Breast epithelium (tissue), 4 donors: ENCODE results near the gene SAA2. TPM values are rescaled to one million over a fixed set of nuclear protein-coding genes. Genes with fewer than 3 reads are reported as not detected.
"Not testable (repeated sequence)": the region's sequence is repeated elsewhere in the genome, so short reads cannot be mapped to it uniquely, and the experiment has no call there.

ENCODE experiments used
- DNase-seq, 2 donors: peaks; one replicate each; pipeline ENCODE4 v3.0.0-alpha.2; 2019; ENCODE audit warnings: low spot score in 2 of 2
- H3K27ac ChIP-seq, 2 donors: fragments of 200-600 bp; sonication (generic) in 1 of 2; one replicate each; pipeline ENCODE4 v1.5.1; 2016 to 2019; ENCODE audit warnings: mild to moderate bottlenecking in 1 of 2
- H3K27me3 ChIP-seq, 2 donors: fragments of 200-600 bp; sonication (generic) in 1 of 2; one replicate each; pipeline versions ENCODE4 v1.5.1 to v1.6.0; 2017 to 2019; ENCODE audit warnings: control low read depth in 1 of 2, mild to moderate bottlenecking in 1 of 2
- H3K36me3 ChIP-seq: fragments of 200-600 bp; one replicate; pipeline ENCODE4 v1.5.1; 2019
- H3K4me1 ChIP-seq, 2 donors: fragments of 200-600 bp; sonication (generic); one replicate each; pipeline ENCODE4 v1.5.1; 2016 to 2019; ENCODE audit warnings: control low read depth in 1 of 2
- H3K4me3 ChIP-seq, 3 donors: fragments of 200-600 bp; sonication (generic); 1 replicate in 2 of 3; 2 replicates in 1 of 3; pipeline ENCODE4 v1.5.1; 2016 to 2019; ENCODE audit warnings: mild to moderate bottlenecking in 3 of 3, moderate library complexity in 2 of 3
- H3K9me3 ChIP-seq, 2 donors: fragments of 200-600 bp; sonication (generic) in 1 of 2; one replicate each; pipeline ENCODE4 v1.5.1; 2016 to 2019; ENCODE audit warnings: control low read depth in 1 of 2
- CTCF ChIP-seq, 3 donors: fragments of 450-650 bp; IDR thresholded peaks; one replicate each; pipeline ENCODE4 v1.5.1; 2016 to 2017; ENCODE audit warnings: antibody characterized with exemption in 3 of 3, mild to moderate bottlenecking in 3 of 3, moderate library complexity in 3 of 3
- POLR2A ChIP-seq: fragments of 450-650 bp; IDR thresholded peaks from one replicate; pipeline ENCODE4 v1.6.1; 2016; ENCODE audit warnings: antibody characterized with exemption, mild to moderate bottlenecking, moderate library complexity
- POLR2AphosphoS5 ChIP-seq, 3 donors: sonication (generic); formaldehyde crosslinking; IDR thresholded peaks; one replicate each; pipeline ENCODE4 v1.6.1; 2017; ENCODE audit warnings: antibody characterized with exemption in 3 of 3
- intact Hi-C: fragments of 100-400 bp; cut with DNase I; formaldehyde crosslinking; loops from one replicate; pipeline ENCODE4 v1.15.1; 2023; ENCODE audit warnings: low total_unique reads
- total RNA-seq, 3 donors: library from RNA; depleted of rRNA; stranded (reverse); fragments of >200 nt; gene quantifications; one replicate each; pipeline ENCODE4 v1.1.0, GENCODE V29; 2016

SAA2 gene
- total RNA-seq, 3 donors from 2014 or later = 7.5 to 567 (median 428) TPM

GRCh38 chr11:18259259-18259658 is 10.8 kb upstream of the SAA2 start:
- Histone ChIP-seq H3K36me3 (no peaks in the 10 kb centered on the region), H3K4me3 (no peak overlapping the region), H3K4me1 (no peaks in the 10 kb centered on the region), H3K27ac (no peak overlapping the region), H3K9me3 (no peaks in the 10 kb centered on the region), H3K27me3 (no peaks in the 10 kb centered on the region)
- TF ChIP-seq POLR2AphosphoS5 (IDR thresholded peaks at IDR 0.05) (no peak), CTCF (IDR thresholded peaks at IDR 0.05) (no peak), POLR2A (no peak)
- intact Hi-C loops = no loop called here
- DNase-seq = no peak

- Histone ChIP-seq H3K36me3 (no peaks in the 10 kb centered on the region), H3K27me3 (no peaks in the 10 kb centered on the region), H3K9me3 (no peaks in the 10 kb centered on the region), H3K4me3 (no peak overlapping the region), H3K27ac (no peak overlapping the region), H3K4me1 (no peaks in the 10 kb centered on the region)
- DNase-seq = no peak
- TF ChIP-seq CTCF (IDR thresholded peaks at IDR 0.05) = no peak
- intact Hi-C loops = no loop called here
Observed at GRCh38 chr11:18254781-18255361, 6.4 kb upstream of the SAA2 start.

- no peak for DNase-seq
- TF ChIP-seq POLR2A (no peak), POLR2AphosphoS5 (IDR thresholded peaks at IDR 0.05) (no peak)
- no peaks in the 10 kb centered on the region for H3K4me1 ChIP-seq
- H3K4me3 ChIP-seq = no peak overlapping the region
- H3K27ac ChIP-seq = no peak overlapping the region
- intact Hi-C loops = no loop called here
- H3K27me3 ChIP-seq = no peaks in the 10 kb centered on the region
- no peaks in the 10 kb centered on the region for H3K9me3 ChIP-seq
- no peaks in the 10 kb centered on the region for H3K36me3 ChIP-seq
Observed at GRCh38 chr11:18253778-18254338, 5.4 kb upstream of the SAA2 start.

GRCh38 chr11:18253233-18253632 is 4.8 kb upstream of the SAA2 start:
- TF ChIP-seq POLR2AphosphoS5 (IDR thresholded peaks at IDR 0.05) (no peak), POLR2A (no peak), CTCF (IDR thresholded peaks at IDR 0.05) (no peak)
- intact Hi-C loops = no loop called here
- H3K27ac ChIP-seq = no peak overlapping the region
- H3K4me3 ChIP-seq = no peak overlapping the region
- H3K9me3 ChIP-seq = no peaks in the 10 kb centered on the region
- H3K27me3 ChIP-seq = no peaks in the 10 kb centered on the region
- no peaks in the 10 kb centered on the region for H3K36me3 ChIP-seq
- no peak for DNase-seq
- H3K4me1 ChIP-seq = no peaks in the 10 kb centered on the region

- H3K36me3 ChIP-seq, DNase-seq, H3K27me3 ChIP-seq, H3K9me3 ChIP-seq, intact Hi-C loops, H3K4me1 ChIP-seq: not testable (repeated sequence)
- Histone ChIP-seq H3K4me3 (peak overlapping the region in 2 of 3 donors; percentile 33 to 57), H3K27ac (peak overlapping the region; percentile 15 to 63)
Observed at GRCh38 chr11:18247191-18247581, 1.3 kb downstream of the SAA2 start.

GRCh38 chr11:18246379-18247190 is 1.9 kb downstream of the SAA2 start:
- H3K27ac ChIP-seq = peak overlapping the region; percentile 42 to 63
- intact Hi-C loops = not testable (repeated sequence)

More at GRCh38 chr11:18246379-18247190, 1.9 kb downstream of the SAA2 start:
- DNase-seq, H3K36me3 ChIP-seq, H3K4me1 ChIP-seq, H3K9me3 ChIP-seq, H3K27me3 ChIP-seq: not testable (repeated sequence)
- peak overlapping the region in 2 of 3 donors; percentile 33 to 57 for H3K4me3 ChIP-seq
